HG02759 (cell line): ENCODE measurements around the gene YWHAH.
"Not testable (repeated sequence)": the region's sequence is repeated elsewhere in the genome, so short reads cannot be mapped to it uniquely, and the experiment has no call there.

Source experiments
- ATAC-seq: cut with Tn5 transposase; IDR thresholded peaks from one replicate; pipeline ENCODE4 v1.9.1; 2021; ENCODE audit warnings: mild to moderate bottlenecking, moderate library complexity; ENCODE audit not compliant: unreplicated experiment

The YWHAH gene

GRCh38 chr22:31977141-31977841, 33.0 kb downstream of the YWHAH start:
- ATAC-seq = no peak

GRCh38 chr22:31977939-31978338, 33.6 kb downstream of the YWHAH start:
- ATAC-seq = no peak

- no peak for ATAC-seq
Observed at GRCh38 chr22:31980628-31981027, 36.3 kb downstream of the YWHAH start.

GRCh38 chr22:31981976-31982375, 37.6 kb downstream of the YWHAH start:
- ATAC-seq = not testable (repeated sequence)

- no peak for ATAC-seq
Observed at GRCh38 chr22:31983911-31984656, 39.7 kb downstream of the YWHAH start.

- no peak for ATAC-seq
Observed at GRCh38 chr22:31987218-31987617, 42.9 kb downstream of the YWHAH start.

- ATAC-seq = no peak
Observed at GRCh38 chr22:31991102-31991839, 46.9 kb downstream of the YWHAH start.

GRCh38 chr22:31995046-31995445, 50.7 kb downstream of the YWHAH start:
- no peak for ATAC-seq

- no peak for ATAC-seq
Observed at GRCh38 chr22:31995807-31996206, 51.5 kb downstream of the YWHAH start.

- no peak for ATAC-seq
Observed at GRCh38 chr22:31998784-31999385, 54.5 kb downstream of the YWHAH start.

GRCh38 chr22:32000181-32000580, 55.8 kb downstream of the YWHAH start:
- no peak for ATAC-seq

- no peak for ATAC-seq
Observed at GRCh38 chr22:32005453-32005852, 61.1 kb downstream of the YWHAH start.
